ENCODE results near the gene MRM2.

The MRM2 gene

GRCh38 chr7:2264158-2264557, 22.2 kb upstream of the MRM2 start:
- DNase-seq = no peak

- DNase-seq = no peak
These were observed 21.2 kb upstream of the MRM2 start for GRCh38 chr7:2263176-2263575.

DNA sequence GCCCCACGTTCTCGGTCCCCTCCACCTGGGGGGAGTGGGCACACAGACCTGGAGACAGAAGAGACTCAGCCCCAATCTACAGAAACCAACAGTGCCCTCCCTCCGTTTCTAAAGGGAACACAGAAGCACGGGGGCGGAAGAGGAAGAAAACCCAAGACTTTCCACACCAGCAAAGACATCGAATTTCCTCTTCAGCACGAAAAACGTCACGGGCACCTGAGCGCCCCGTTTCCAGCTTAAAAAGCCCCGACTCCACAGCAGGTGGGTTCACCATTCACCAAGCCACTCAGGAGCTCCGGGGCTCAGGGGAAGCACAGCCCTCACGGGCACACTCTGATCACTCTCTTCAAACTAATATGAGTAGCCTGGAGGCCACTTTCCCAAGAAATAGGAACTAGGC, 19.6 kb upstream of the MRM2 start:
- no peak for DNase-seq

- no peak for DNase-seq
These were observed 18.8 kb upstream of the MRM2 start for GRCh38 chr7:2260820-2261219.

- no peak for DNase-seq
These were observed 17.5 kb upstream of the MRM2 start for GRCh38 chr7:2259480-2259879.

GRCh38 chr7:2258661-2259365, 16.8 kb upstream of the MRM2 start:
- DNase-seq = no peak

DNA sequence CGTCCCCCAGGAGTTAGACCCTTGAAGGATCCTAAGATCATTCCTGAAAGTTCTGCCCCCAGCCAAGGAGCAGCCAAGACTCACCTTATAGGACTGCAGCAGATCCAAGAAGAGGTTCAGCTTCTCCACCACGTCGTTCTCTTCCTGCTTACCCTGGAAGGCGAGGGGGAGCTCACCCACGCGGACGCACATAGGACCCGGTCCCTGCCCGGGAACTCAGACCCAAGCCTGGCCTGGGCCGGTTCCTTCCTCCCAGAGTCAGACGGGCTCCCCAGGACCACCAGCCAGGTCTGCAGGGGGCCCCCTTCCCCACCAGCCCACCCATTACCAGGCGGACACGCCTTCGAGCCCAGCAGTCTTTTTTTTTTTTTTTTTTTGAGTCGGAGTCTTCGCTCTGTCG, 15.6 kb upstream of the MRM2 start:
- DNase-seq = no peak

DNA sequence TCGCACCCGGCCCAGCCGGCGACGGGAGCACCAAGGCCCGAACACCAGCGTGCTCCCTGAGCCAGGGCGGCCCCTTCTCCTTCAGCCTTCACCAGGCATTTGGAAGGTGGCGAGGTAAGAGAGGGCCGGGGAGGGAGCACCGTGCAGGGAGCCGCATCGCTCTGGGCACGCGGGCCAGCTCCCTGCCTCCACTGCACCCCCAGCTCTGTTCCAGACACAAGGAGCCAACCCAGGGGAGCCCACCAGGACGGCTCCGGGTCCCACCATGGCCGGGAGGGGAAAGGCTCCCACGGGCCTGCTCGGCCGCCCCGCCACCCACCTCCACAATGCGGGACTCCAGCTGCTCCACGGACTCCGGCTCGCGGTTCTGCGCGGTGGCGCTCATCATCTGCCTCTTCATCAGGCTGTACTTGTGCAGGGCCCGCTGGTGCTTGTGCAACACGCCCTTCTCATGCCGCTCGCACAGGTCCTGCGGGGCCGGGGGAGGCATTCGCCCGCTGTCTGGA, 15.1 kb upstream of the MRM2 start:
- no peak for DNase-seq

- DNase-seq = no peak
These were observed 14.5 kb upstream of the MRM2 start for GRCh38 chr7:2256306-2257045.

GRCh38 chr7:2255145-2256139, 13.4 kb upstream of the MRM2 start:
- DNase-seq = no peak

DNA sequence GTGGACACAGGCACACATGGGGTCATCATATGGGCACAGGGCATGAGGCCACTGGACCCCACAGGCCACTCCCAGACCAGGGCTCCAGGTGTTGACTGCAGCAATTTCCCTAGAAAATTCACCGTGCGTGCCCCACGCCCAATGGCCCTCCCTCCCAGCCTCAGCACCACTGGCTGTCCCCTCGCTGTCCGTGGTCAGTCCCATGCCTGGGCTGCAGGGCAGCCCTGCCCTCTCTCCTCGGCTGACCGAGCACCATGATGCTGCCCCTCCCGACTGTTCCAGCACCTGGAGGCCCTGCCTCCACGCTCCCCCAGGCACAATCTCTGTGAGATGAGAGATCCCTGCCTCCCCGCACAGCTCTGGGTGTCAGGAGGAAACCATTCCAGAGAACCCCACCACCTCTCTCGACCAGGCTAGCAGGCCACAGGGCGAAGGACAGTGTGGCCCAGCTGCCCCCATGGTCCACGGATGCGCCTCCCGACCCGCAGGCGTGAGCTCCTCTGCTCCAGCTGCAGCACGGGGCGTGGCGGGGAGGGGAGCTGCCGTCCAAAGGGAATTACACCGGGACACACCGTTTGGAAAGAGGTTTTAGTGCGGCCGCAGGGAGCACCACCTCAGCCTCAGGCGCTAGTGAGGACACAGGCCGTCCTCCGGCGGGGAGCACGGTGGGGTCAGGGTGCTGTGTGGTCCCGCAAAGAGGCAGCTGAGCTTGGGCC, 12.6 kb upstream of the MRM2 start:
- DNase-seq = no peak

- DNase-seq = no peak
These were observed 11.7 kb upstream of the MRM2 start for GRCh38 chr7:2253525-2254244.

GRCh38 chr7:2253021-2253420, 11.0 kb upstream of the MRM2 start:
- DNase-seq = no peak

DNA sequence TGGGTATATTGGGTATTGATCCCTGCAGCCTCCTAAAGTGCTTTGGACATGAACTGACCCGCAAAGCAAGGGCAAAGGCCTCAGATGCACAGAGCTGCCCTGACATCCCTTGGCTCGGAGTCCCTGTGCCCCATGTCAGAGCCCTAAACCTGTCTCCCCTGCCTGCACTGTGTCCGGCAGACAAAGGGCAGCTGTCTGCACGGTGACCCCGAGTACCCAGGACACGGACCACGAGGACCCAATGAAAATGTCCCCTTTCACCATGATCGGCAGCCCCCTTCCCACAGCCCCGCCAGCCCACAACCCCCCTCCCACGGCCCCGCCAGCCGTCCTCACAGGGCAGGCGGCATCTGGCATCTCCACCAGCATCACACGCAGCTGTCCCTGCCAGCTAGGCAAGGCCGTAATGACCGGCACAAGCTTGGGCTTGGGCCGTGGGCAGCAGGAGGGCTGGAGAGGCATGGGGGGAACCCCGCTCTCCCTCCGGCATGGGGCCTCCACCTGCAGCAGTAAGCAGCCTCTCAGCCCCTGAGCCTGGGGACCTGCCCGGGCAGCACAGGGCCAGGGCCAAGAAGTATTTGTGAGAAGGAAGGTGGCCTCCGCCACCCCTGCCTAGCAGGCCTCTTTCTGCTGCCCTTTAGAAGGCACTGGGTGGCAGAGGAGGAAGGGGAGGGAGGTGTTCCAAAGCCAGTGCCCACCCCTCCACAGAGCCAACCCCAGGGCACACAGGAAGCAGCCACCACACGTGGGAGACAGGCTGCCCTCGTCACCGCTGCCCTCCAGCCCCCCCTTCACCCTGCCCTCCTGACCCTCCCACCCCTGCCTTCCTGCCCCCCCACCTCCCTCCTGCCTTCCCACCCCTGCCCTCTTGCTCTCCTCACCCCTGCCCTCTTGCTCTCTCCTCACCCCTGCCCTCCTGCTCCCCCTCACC, 10.1 kb upstream of the MRM2 start:
- DNase-seq = no peak

GRCh38 chr7:2251381-2251780, 9.4 kb upstream of the MRM2 start:
- DNase-seq = no peak

DNA sequence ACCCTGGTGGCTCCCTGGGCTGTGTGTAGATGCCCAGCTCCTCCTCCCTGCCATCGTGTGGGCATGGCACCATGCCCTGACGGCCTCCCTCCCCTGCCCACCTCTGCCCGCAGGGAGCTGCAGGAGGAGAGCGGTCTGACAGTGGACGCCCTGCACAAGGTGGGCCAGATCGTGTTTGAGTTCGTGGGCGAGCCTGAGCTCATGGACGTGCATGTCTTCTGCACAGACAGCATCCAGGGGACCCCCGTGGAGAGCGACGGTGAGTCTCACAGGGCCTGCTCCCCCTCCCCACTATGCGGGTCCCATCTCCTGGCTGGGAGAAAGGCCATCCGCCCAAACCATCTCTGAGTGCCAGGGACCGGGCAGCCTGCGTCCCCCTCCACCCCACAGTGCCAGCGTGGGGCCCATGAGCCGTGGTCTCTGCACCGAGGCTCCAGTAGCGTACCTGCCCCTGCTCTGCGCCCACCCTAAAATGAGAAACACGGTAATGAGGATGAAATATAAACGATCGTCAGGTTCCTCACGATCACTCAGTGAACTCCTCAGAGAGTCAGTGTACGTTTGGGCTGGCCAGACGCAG, 7.8 kb upstream of the MRM2 start:
- no peak for DNase-seq

DNA sequence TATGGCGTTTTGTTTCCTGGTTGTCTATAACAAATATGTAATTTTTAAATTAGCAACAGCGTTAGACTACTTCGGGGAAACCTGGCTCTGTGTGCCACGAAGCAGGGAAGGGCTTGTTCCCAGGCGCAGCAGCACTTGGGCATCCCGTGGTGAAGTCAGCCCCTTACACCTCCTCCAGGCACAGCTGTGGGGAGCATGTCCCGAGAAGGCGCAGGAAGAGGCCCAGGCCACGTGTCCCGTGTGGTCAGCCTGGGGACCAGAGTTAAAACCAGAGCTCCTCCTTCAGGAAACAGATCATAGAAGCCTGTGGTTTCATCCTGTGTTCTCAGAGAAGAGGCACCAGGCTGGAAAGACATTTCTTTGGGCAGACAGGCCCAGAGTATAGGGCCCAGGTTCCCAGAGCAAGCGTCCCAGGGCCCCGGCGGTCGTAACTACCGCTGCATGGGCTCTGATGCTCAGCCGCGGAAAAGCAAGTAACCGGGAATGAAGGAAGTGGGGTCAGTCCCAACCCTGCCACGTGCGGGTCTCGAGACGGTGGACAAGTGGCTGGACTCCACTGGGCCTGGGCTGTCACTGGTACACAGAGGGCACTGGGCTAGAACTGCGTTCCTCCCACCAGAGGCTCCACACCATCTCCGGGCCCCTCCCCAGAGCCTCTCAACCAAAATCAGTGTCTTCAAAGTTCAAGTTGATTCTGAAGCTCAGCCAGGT, 7.1 kb upstream of the MRM2 start:
- DNase-seq = no peak

DNA sequence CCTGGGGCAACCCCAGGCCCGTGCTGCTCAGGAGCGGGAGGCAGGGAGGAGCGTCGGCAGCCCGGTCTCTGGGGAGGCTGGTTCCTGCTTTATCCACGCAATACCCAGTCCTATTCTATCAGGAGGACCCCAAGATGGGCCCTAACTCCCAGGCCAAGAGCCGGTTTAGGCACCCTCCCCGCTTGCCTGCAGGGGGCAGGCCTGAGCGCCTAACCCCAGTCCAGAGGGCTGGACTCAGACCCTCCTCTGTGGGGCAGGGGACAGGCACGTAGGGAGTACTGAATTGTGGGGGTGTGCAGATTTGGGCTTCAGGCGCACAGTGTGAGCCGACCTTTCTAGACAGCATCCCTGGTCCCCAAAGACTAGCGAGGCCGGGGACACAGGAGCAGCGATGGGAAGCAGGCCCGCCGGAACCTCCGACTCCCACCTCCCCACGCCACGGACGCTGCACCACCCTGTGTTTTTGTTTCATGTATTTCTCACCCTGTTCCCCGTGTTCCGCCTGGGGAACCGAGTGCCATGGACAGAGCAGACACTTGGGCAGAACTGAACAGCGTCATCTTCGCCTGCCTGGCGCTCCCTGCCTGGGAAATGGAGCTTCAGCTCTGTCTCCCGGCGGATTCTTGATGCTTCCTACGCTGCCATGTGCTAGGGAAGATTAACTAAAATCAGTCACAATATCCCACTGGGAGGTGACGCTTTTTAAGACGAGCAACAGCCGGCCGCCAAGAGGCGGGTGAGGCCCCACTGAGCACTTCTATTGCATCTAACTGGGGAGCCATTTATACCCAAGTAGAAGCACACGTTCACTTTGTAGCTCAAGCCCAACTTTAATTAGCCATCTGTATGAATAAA, 5.4 kb upstream of the MRM2 start:
- DNase-seq = no peak
